Gastrocnemius medialis (tissue), 4 donors: ENCODE results near the gene VWA8. TPM values are rescaled to one million over a fixed set of nuclear protein-coding genes. Genes with fewer than 3 reads are reported as not detected.
"Not testable (repeated sequence)": the region's sequence is repeated elsewhere in the genome, so short reads cannot be mapped to it uniquely, and the experiment has no call there.

Source experiments
- ATAC-seq, 2 donors: fragments of 150-250 bp; one replicate each; pipeline ENCODE4 v1.9.1; 2016
- DNase-seq, 2 donors: peaks; one replicate each; pipeline ENCODE4 v3.0.0-alpha.2; 2019
- H3K27ac ChIP-seq, 4 donors: fragments of 200-600 bp; sonication (generic); 1 replicate in 1 of 4; 2 replicates in 3 of 4; pipeline ENCODE4 v1.5.1; 2016 to 2018; ENCODE audit warnings: mild to moderate bottlenecking in 2 of 4, moderate library complexity in 1 of 4
- H3K27me3 ChIP-seq, 3 donors: fragments of 200-600 bp; sonication (generic) in 2 of 3; 1 replicate in 1 of 3; 2 replicates in 2 of 3; pipeline versions ENCODE4 v1.5.1 to v1.6.0; 2016 to 2019; ENCODE audit warnings: mild to moderate bottlenecking in 1 of 3, moderate library complexity in 1 of 3
- H3K36me3 ChIP-seq, 2 donors: fragments of 200-600 bp; sonication (generic) in 1 of 2; one replicate each; pipeline ENCODE4 v1.5.1; 2017 to 2018
- H3K4me1 ChIP-seq, 2 donors: fragments of 200-600 bp; sonication (generic) in 1 of 2; one replicate each; pipeline ENCODE4 v1.5.1; 2016 to 2017; ENCODE audit warnings: mild to moderate bottlenecking in 2 of 2
- H3K4me3 ChIP-seq, 4 donors: fragments of 200-600 bp; sonication (generic) in 3 of 4; 1 replicate in 1 of 4; 2 replicates in 3 of 4; pipeline ENCODE4 v1.5.1; 2016 to 2019; ENCODE audit warnings: mild to moderate bottlenecking in 2 of 4
- H3K9me3 ChIP-seq, 3 donors: fragments of 200-600 bp; sonication (generic) in 2 of 3; 1 replicate in 1 of 3; 2 replicates in 2 of 3; pipeline ENCODE4 v1.5.1; 2016 to 2019
- CTCF ChIP-seq, 5 experiments: fragments of 450-650 bp in 3 of 5; fragments of 200-600 bp in 2 of 5; sonication (generic) in 2 of 5; IDR thresholded peaks in 4 of 5; conservative IDR thresholded peaks in 1 of 5; 1 replicate in 4 of 5; 2 replicates in 1 of 5; pipeline ENCODE4 v1.5.1; 2016 to 2019; ENCODE audit warnings: antibody characterized with exemption in 5 of 5, mild to moderate bottlenecking in 3 of 5, moderate library complexity in 3 of 5
- POLR2A ChIP-seq, 2 donors: fragments of 450-650 bp; IDR thresholded peaks; one replicate each; pipeline ENCODE4 v1.6.1; 2017; ENCODE audit warnings: antibody characterized with exemption in 2 of 2, mild to moderate bottlenecking in 2 of 2, moderate library complexity in 2 of 2
- in situ Hi-C, 4 donors: fragments of 200-750 bp; cut with MboI; loops; one replicate each; pipeline versions ENCODE4 v1.15.0 to v1.8.0; 2017; ENCODE audit warnings: low sequenced_read_pairs in 4 of 4
- intact Hi-C: fragments of 100-400 bp; cut with DNase I; formaldehyde crosslinking; loops from one replicate; pipeline ENCODE4 v1.15.1; 2023; ENCODE audit warnings: low total_unique reads
- total RNA-seq, 4 donors: library from RNA; depleted of rRNA; stranded (reverse); fragments of >200 nt; gene quantifications; one replicate each; pipeline versions ENCODE4 v1.1.0 to v1.2.3, GENCODE V29; 2016

Gene VWA8
- total RNA-seq, 4 donors from 2014 or later, result 24.7 to 37.9 (median 29.7) TPM

- DNase-seq (no peak), ATAC-seq (no peak)
- no peaks in the 10 kb centered on the region for H3K9me3 ChIP-seq
- H3K4me3 ChIP-seq, result no peak overlapping the region
- TF ChIP-seq CTCF (IDR thresholded peaks at IDR 0.05 in 4 of 5, conservative IDR thresholded peaks at IDR 0.05 in 1 of 5), result no peak
- no peaks in the 10 kb centered on the region for H3K27me3 ChIP-seq
- in situ Hi-C loops (no loop called here), intact Hi-C loops (no loop called here)
- peaks cover 0 to 16% of the 10 kb centered on the region in 2 donors for H3K36me3 ChIP-seq
- H3K27ac ChIP-seq, result no peak overlapping the region
- H3K4me1 ChIP-seq, result peaks cover 0 to 8% of the 10 kb centered on the region in 2 donors
Measured at GRCh38 chr13:41835871-41836270, 125.0 kb downstream of the VWA8 start.

- ATAC-seq, H3K27me3 ChIP-seq, DNase-seq, H3K4me3 ChIP-seq, intact Hi-C loops, H3K4me1 ChIP-seq, H3K9me3 ChIP-seq, in situ Hi-C loops, H3K27ac ChIP-seq: not testable (repeated sequence)
- H3K36me3 ChIP-seq, result peaks cover 0 to 16% of the 10 kb centered on the region in 2 donors
Measured at GRCh38 chr13:41834697-41835096, 126.2 kb downstream of the VWA8 start.

GRCh38 chr13:41833831-41834230 lies 127.1 kb downstream of the VWA8 start:
- Histone ChIP-seq H3K27me3 (no peaks in the 10 kb centered on the region), H3K9me3 (no peaks in the 10 kb centered on the region), H3K4me1 (peaks cover 0 to 8% of the 10 kb centered on the region in 2 donors), H3K4me3 (no peak overlapping the region), H3K27ac (peak overlapping the region in 1 of 4 donors; percentile 1), H3K36me3 (peaks cover 0 to 16% of the 10 kb centered on the region in 2 donors)
- DNase-seq, result no peak
- no peak for TF ChIP-seq POLR2A (IDR thresholded peaks at IDR 0.05)
- TF ChIP-seq CTCF (IDR thresholded peaks at IDR 0.05 in 4 of 5, conservative IDR thresholded peaks at IDR 0.05 in 1 of 5), result no peak
- in situ Hi-C loops (no loop called here), intact Hi-C loops (no loop called here)
- ATAC-seq, result no peak

DNA sequence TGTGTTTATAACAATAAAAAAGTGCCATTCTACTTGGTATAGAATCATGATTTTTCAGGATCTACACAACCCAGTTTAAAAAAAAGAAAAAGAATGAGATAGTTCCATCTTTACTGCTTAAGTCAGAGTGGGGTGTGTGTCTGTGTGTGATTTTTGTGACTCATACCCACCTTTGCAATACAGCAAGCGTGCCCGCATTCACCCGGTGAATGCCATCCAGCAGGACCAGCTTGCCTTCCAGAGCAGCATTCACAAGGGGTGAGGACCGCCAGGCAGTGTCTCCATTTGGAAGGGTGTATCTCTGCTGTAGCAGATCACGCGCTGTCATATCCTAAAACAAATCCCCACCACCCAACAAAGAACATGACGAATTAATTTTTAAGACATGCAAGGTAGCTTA lies 127.7 kb downstream of the VWA8 start:
- DNase-seq (no peak), ATAC-seq (no peak)
- Histone ChIP-seq H3K36me3 (peaks cover 0 to 16% of the 10 kb centered on the region in 2 donors), H3K4me3 (no peak overlapping the region), H3K9me3 (no peaks in the 10 kb centered on the region), H3K4me1 (peaks cover 0 to 11% of the 10 kb centered on the region in 2 donors), H3K27ac (peak overlapping the region in 1 of 4 donors; percentile 1), H3K27me3 (no peaks in the 10 kb centered on the region)
- TF ChIP-seq CTCF (IDR thresholded peaks at IDR 0.05 in 4 of 5, conservative IDR thresholded peaks at IDR 0.05 in 1 of 5) (no peak), POLR2A (IDR thresholded peaks at IDR 0.05) (no peak)
- in situ Hi-C loops (no loop called here), intact Hi-C loops (no loop called here)

- H3K4me1 ChIP-seq, result peaks cover 20 to 37% of the 10 kb centered on the region in 2 donors
- H3K36me3 ChIP-seq, result peaks cover 0 to 9% of the 10 kb centered on the region in 2 donors
- intact Hi-C loops (no loop called here), in situ Hi-C loops (no loop called here)
- DNase-seq, result peak; percentile 29 to 66
- H3K4me3 ChIP-seq, result peak overlapping the region in 1 of 4 donors; percentile 4
- no peak for TF ChIP-seq POLR2A (IDR thresholded peaks at IDR 0.05)
- no peaks in the 10 kb centered on the region for H3K9me3 ChIP-seq
- ATAC-seq, result peak; percentile 94 to 98
- no peaks in the 10 kb centered on the region for H3K27me3 ChIP-seq
- peak overlapping the region; percentile 71 to 82 (median 74) for H3K27ac ChIP-seq
Measured at GRCh38 chr13:41827507-41828213, 133.2 kb downstream of the VWA8 start.
